BJ (cell line): ENCODE data around the gene GUCY1A2. TPM values are rescaled to one million over a fixed set of nuclear protein-coding genes. Genes with fewer than 3 reads are reported as not detected.

Source experiments
- CTCF ChIA-PET: fragments of 350-600 bp; formaldehyde crosslinking; extraction: SDS; loops from one replicate; lab custom pipeline; 2021; ENCODE audit warnings: antibody characterized with exemption, inconsistent platforms; lab: Yijun Ruan, JAX
- POLR2A ChIA-PET: fragments of 300-600 bp; sonication (Branson Sonifier 250); formaldehyde crosslinking; extraction: SDS; loops from one replicate; lab custom pipeline; 2021; ENCODE audit warnings: antibody characterized with exemption; lab: Charles Lee
- DNase-seq: peaks from one replicate; pipeline ENCODE4 v3.0.0-alpha.2; 2011; ENCODE audit warnings: low read depth
- H3K27me3 ChIP-seq: 2 replicates; pipeline ENCODE4 v1.6.0; 2011; ENCODE audit warnings: low read length; ENCODE audit not compliant: control insufficient read depth, insufficient read depth
- H3K36me3 ChIP-seq: 2 replicates; pipeline ENCODE4 v1.5.1; 2011; ENCODE audit warnings: low read length; ENCODE audit not compliant: control insufficient read depth, insufficient read depth
- H3K4me3 ChIP-seq: 2 replicates; pipeline ENCODE4 v1.5.1; 2011; ENCODE audit warnings: low read depth, mild to moderate bottlenecking, control low read depth, low read length
- CTCF ChIP-seq: IDR thresholded peaks from 2 replicates; pipeline ENCODE4 v1.5.1; 2011; ENCODE audit warnings: low read depth, mild to moderate bottlenecking, control low read depth, inconsistent platforms, low read length, moderate library complexity; ENCODE audit not compliant: insufficient read depth
- polyA plus RNA-seq: library from polyadenylated mRNA; depleted of rRNA; stranded (reverse); fragments of >200 nt; gene quantifications from 2 replicates; pipeline ENCODE4 v1.2.3, GENCODE V29; 2011

GUCY1A2 gene
- polyA plus RNA-seq, 1 experiment: 0.53 TPM

GRCh38 chr11:106724293-106724892 is 293.9 kb downstream of the GUCY1A2 start:
- Histone ChIP-seq H3K27me3 (no peaks in the 10 kb centered on the region), H3K4me3 (no peak overlapping the region), H3K36me3 (no peaks in the 10 kb centered on the region)
- TF ChIP-seq CTCF: no peak
- ChIA-PET CTCF (interaction anchor here (1.6 kb wide), 1 partner anchor 313 kb away, joined by 4 read pairs; no protein-coding TSS in a partner anchor), POLR2A (no interaction called here)
- DNase-seq: no peak

- no peak for DNase-seq
- POLR2A ChIA-PET: no interaction called here
- Histone ChIP-seq H3K36me3 (no peaks in the 10 kb centered on the region), H3K4me3 (no peak overlapping the region), H3K27me3 (no peaks in the 10 kb centered on the region)
- CTCF ChIA-PET: interaction anchor here (0.8 to 2.6 kb wide), 3 partner anchors 294 to 356 kb away, joined by 3 to 7 read pairs (median 6); no protein-coding TSS in a partner anchor
- TF ChIP-seq CTCF: no peak
These were observed 295.2 kb downstream of the GUCY1A2 start for GRCh38 chr11:106723071-106723470.

GRCh38 chr11:106717222-106717621 is 301.1 kb downstream of the GUCY1A2 start:
- CTCF ChIA-PET: interaction anchor here (0.7 to 1.5 kb wide), 5 partner anchors 299 to 563 kb away, joined by 3 to 5 read pairs (median 4); no protein-coding TSS in a partner anchor
- Histone ChIP-seq H3K27me3 (no peaks in the 10 kb centered on the region), H3K4me3 (no peak overlapping the region), H3K36me3 (no peaks in the 10 kb centered on the region)
- POLR2A ChIA-PET: no interaction called here
- TF ChIP-seq CTCF: no peak
- DNase-seq: no peak

GRCh38 chr11:106714199-106714598 is 304.1 kb downstream of the GUCY1A2 start:
- no peaks in the 10 kb centered on the region for H3K27me3 ChIP-seq
- H3K36me3 ChIP-seq: no peaks in the 10 kb centered on the region
- no peak for TF ChIP-seq CTCF
- no peak for DNase-seq
- ChIA-PET CTCF (interaction anchor here (0.7 kb wide), 1 partner anchor 109 kb away, joined by 3 read pairs; no protein-coding TSS in a partner anchor), POLR2A (no interaction called here)
- H3K4me3 ChIP-seq: no peak overlapping the region

- no peak for DNase-seq
- no peak for TF ChIP-seq CTCF
- Histone ChIP-seq H3K36me3 (no peaks in the 10 kb centered on the region), H3K27me3 (no peaks in the 10 kb centered on the region), H3K4me3 (no peak overlapping the region)
- ChIA-PET CTCF (no interaction called here), POLR2A (no interaction called here)
These were observed 309.9 kb downstream of the GUCY1A2 start for GRCh38 chr11:106708348-106708747.
